OCI-LY3 (cell line): Measurements from ENCODE around the gene ODC1.
A peak's percentile ranks its signal among the peaks of the same experiment; 100 is the strongest.

ENCODE experiments used
- H2AFZ ChIP-seq: fragments of 200-600, 300-600 bp; shearing (Covaris generic); 2 replicates; pipeline ENCODE4 v1.6.0; 2014; ENCODE audit warnings: antibody characterized with exemption, low read depth, low read length
- H3K27ac ChIP-seq: fragments of 200-600, 300-600 bp; sonication (generic); 2 replicates; pipeline ENCODE4 v1.5.1; 2014; ENCODE audit warnings: mild to moderate bottlenecking, low read length, moderate library complexity, mixed read lengths
- H3K27me3 ChIP-seq: fragments of 200-600, 300-600 bp; sonication (generic); 2 replicates; pipeline ENCODE4 v1.6.1; 2014; ENCODE audit warnings: low read depth, low read length, mixed read lengths
- H3K36me3 ChIP-seq: fragments of 200-600, 300-600 bp; sonication (generic); replicated peaks from 2 replicates; pipeline ENCODE3; 2014; ENCODE audit warnings: low read depth, low read length, mixed read lengths
- H3K4me1 ChIP-seq: fragments of 300-600, 200-600 bp; sonication (generic); 2 replicates; pipeline ENCODE4 v1.6.1; 2014; ENCODE audit warnings: low read length, mixed read lengths
- H3K4me2 ChIP-seq: fragments of 200-600, 300-600 bp; sonication (generic); 2 replicates; pipeline ENCODE4 v1.6.1; 2014; ENCODE audit warnings: low read length, mixed read lengths
- H3K4me3 ChIP-seq: fragments of 300-600, 200-600 bp; sonication (generic); 2 replicates; pipeline ENCODE4 v1.5.1; 2014; ENCODE audit warnings: antibody characterized with exemption, mild to moderate bottlenecking, low read length, moderate library complexity
- H3K79me2 ChIP-seq: fragments of 300-600, 200-600 bp; shearing (Covaris generic); 2 replicates; pipeline ENCODE4 v1.6.1; 2014; ENCODE audit warnings: mild to moderate bottlenecking, low read length, mixed read lengths
- H3K9ac ChIP-seq: fragments of 300-600, 200-600 bp; shearing (Covaris generic); 2 replicates; pipeline ENCODE4 v1.6.0; 2014; ENCODE audit warnings: mild to moderate bottlenecking, low read length, moderate library complexity
- H3K9me3 ChIP-seq: fragments of 200-600, 300-600 bp; shearing (Covaris generic); 2 replicates; pipeline ENCODE4 v1.6.1; 2014; ENCODE audit warnings: low read length, mixed read lengths; ENCODE audit not compliant: insufficient read depth
- H4K20me1 ChIP-seq: fragments of 200-600, 300-600 bp; sonication (generic); 2 replicates; pipeline ENCODE4 v1.6.1; 2016; ENCODE audit warnings: low read length, mixed read lengths; ENCODE audit not compliant: insufficient read depth
- CTCF ChIP-seq: fragments of 200-600, 300-600 bp; sonication (generic); IDR thresholded peaks from 2 replicates; pipeline ENCODE4 v1.5.1; 2014; ENCODE audit warnings: antibody characterized with exemption, low read length, low read depth
- EZH2phosphoT487 ChIP-seq: fragments of 200-600 bp; shearing (Covaris generic); IDR thresholded peaks from 2 replicates; pipeline ENCODE4 v1.6.1; 2018; ENCODE audit warnings: antibody characterized with exemption, mixed run types, low read depth

ODC1 gene

GRCh38 chr2:10415048-10415447, 33.1 kb downstream of the ODC1 start:
- Histone ChIP-seq H3K4me1 (peaks cover 41% of the 10 kb centered on the region), H3K36me3 (no peaks in the 10 kb centered on the region), H3K9me3 (no peaks in the 10 kb centered on the region), H3K9ac (no peak overlapping the region), H2AFZ (no peak overlapping the region), H3K27ac (no peak overlapping the region), H3K4me2 (no peak overlapping the region), H3K27me3 (no peaks in the 10 kb centered on the region), H3K79me2 (no peaks in the 10 kb centered on the region), H4K20me1 (peaks cover 5% of the 10 kb centered on the region; the same call in 1 of the 2 replicates), H3K4me3 (no peak overlapping the region)
- TF ChIP-seq CTCF = no peak
- no peak for TF ChIP-seq EZH2phosphoT487

- TF ChIP-seq EZH2phosphoT487 (no peak), CTCF (no peak)
- Histone ChIP-seq H3K4me1 (peaks cover 46% of the 10 kb centered on the region), H3K4me3 (no peak overlapping the region), H3K4me2 (peak overlapping the region; percentile 53; the same call in 1 of the 2 replicates), H3K27ac (no peak overlapping the region), H3K27me3 (no peaks in the 10 kb centered on the region), H3K79me2 (no peaks in the 10 kb centered on the region), H4K20me1 (peaks cover 5% of the 10 kb centered on the region; the same call in 1 of the 2 replicates), H3K36me3 (no peaks in the 10 kb centered on the region), H3K9me3 (no peaks in the 10 kb centered on the region), H3K9ac (no peak overlapping the region), H2AFZ (no peak overlapping the region)
Measured at GRCh38 chr2:10414591-10414990, 33.5 kb downstream of the ODC1 start.

- Histone ChIP-seq H3K27ac (no peak overlapping the region), H3K4me3 (no peak overlapping the region), H3K9ac (no peak overlapping the region), H3K9me3 (no peaks in the 10 kb centered on the region), H3K36me3 (no peaks in the 10 kb centered on the region), H3K4me1 (peaks cover 51% of the 10 kb centered on the region), H3K4me2 (peak overlapping the region; percentile 53), H4K20me1 (peaks cover 5% of the 10 kb centered on the region; the same call in 1 of the 2 replicates), H3K79me2 (no peaks in the 10 kb centered on the region), H2AFZ (no peak overlapping the region), H3K27me3 (no peaks in the 10 kb centered on the region)
- TF ChIP-seq CTCF = no peak
- no peak for TF ChIP-seq EZH2phosphoT487
Measured at GRCh38 chr2:10413991-10414451, 34.1 kb downstream of the ODC1 start.

- H2AFZ ChIP-seq = no peak overlapping the region
- no peaks in the 10 kb centered on the region for H3K9me3 ChIP-seq
- no peaks in the 10 kb centered on the region for H3K36me3 ChIP-seq
- no peak overlapping the region for H3K4me3 ChIP-seq
- H3K9ac ChIP-seq = no peak overlapping the region
- TF ChIP-seq EZH2phosphoT487 (no peak), CTCF (no peak)
- no peaks in the 10 kb centered on the region for H3K79me2 ChIP-seq
- H3K27me3 ChIP-seq = no peaks in the 10 kb centered on the region
- H3K27ac ChIP-seq = no peak overlapping the region
- peak overlapping the region; percentile 53 for H3K4me2 ChIP-seq
- peaks cover 5% of the 10 kb centered on the region; the same call in 1 of the 2 replicates for H4K20me1 ChIP-seq
- peaks cover 57% of the 10 kb centered on the region for H3K4me1 ChIP-seq
Measured at GRCh38 chr2:10413503-10413902, 34.6 kb downstream of the ODC1 start.
